OCI-LY1 (cell line): ENCODE data around the gene SRL.

ENCODE experiments used
- H2AFZ ChIP-seq: fragments of 200-600 bp; sonication (generic), shearing (Covaris generic); 2 replicates; pipeline ENCODE4 v1.6.0; 2014; ENCODE audit warnings: antibody characterized with exemption, mild to moderate bottlenecking, low read length
- H3F3A ChIP-seq: fragments of 200-600 bp; sonication (generic), shearing (Covaris generic); 2 replicates; pipeline ENCODE4 v1.6.0; 2014; ENCODE audit warnings: mild to moderate bottlenecking, antibody characterized with exemption, low read length, moderate library complexity; ENCODE audit not compliant: insufficient read depth
- H3K27ac ChIP-seq: fragments of 200-600 bp; sonication (generic); 2 replicates; pipeline ENCODE4 v1.5.1; 2014; ENCODE audit warnings: low read length, mixed run types, mild to moderate bottlenecking, low read depth; ENCODE audit not compliant: poor library complexity, severe bottlenecking
- H3K27me3 ChIP-seq: fragments of 200-600 bp; sonication (generic); 2 replicates; pipeline ENCODE4 v1.6.0; 2014; ENCODE audit warnings: antibody characterized with exemption, mild to moderate bottlenecking, low read length, moderate library complexity; ENCODE audit not compliant: insufficient read depth
- H3K36me3 ChIP-seq: fragments of 200-600 bp; sonication (generic); 2 replicates; pipeline ENCODE4 v1.6.1; 2014; ENCODE audit warnings: mild to moderate bottlenecking, antibody characterized with exemption, low read length, moderate library complexity, mixed read lengths; ENCODE audit not compliant: insufficient read depth
- H3K4me1 ChIP-seq: fragments of 200-600 bp; sonication (generic); 2 replicates; pipeline ENCODE4 v1.5.1; 2014; ENCODE audit warnings: mild to moderate bottlenecking, low read length, moderate library complexity; ENCODE audit not compliant: insufficient read depth, severe bottlenecking
- H3K4me2 ChIP-seq: fragments of 200-600 bp; sonication (generic), shearing (Covaris generic); 2 replicates; pipeline ENCODE4 v1.6.1; 2014; ENCODE audit warnings: low read length
- H3K4me3 ChIP-seq: fragments of 200-600 bp; sonication (generic); 2 replicates; pipeline ENCODE4 v1.5.1; 2014; ENCODE audit warnings: low read length, low read depth, mild to moderate bottlenecking, mixed read lengths; ENCODE audit not compliant: poor library complexity, severe bottlenecking
- H3K79me2 ChIP-seq: fragments of 200-600 bp; shearing (Covaris generic); 2 replicates; pipeline ENCODE4 v1.6.1; 2016; ENCODE audit warnings: mixed run types, low read length, mixed read lengths; ENCODE audit not compliant: insufficient read depth
- H3K9ac ChIP-seq: fragments of 200-600 bp; sonication (generic), shearing (Covaris generic); 2 replicates; pipeline ENCODE4 v1.6.1; 2014; ENCODE audit warnings: mild to moderate bottlenecking, low read length, mixed read lengths
- H3K9me2 ChIP-seq: fragments of 200-600 bp; sonication (generic), shearing (Covaris generic); 2 replicates; pipeline ENCODE4 v1.6.1; 2014; ENCODE audit warnings: low read depth, mild to moderate bottlenecking, low read length, mixed read lengths
- H3K9me3 ChIP-seq: fragments of 200-600 bp; shearing (Covaris generic); 2 replicates; pipeline ENCODE4 v1.6.1; 2014; ENCODE audit warnings: low read length, mixed read lengths
- H4K20me1 ChIP-seq: fragments of 200-600 bp; sonication (generic), shearing (Covaris generic); 2 replicates; pipeline ENCODE4 v1.6.0; 2016; ENCODE audit warnings: mild to moderate bottlenecking, low read length; ENCODE audit not compliant: insufficient read depth
- CTCF ChIP-seq: fragments of 200-600 bp; sonication (generic), shearing (Covaris generic); IDR thresholded peaks from 2 replicates; pipeline ENCODE4 v1.5.1; 2017; ENCODE audit warnings: mild to moderate bottlenecking, antibody characterized with exemption, low read length, moderate library complexity, mixed read lengths
- EZH2 ChIP-seq: fragments of 200-600 bp; sonication (generic), shearing (Covaris generic); IDR thresholded peaks from 2 replicates; pipeline ENCODE4 v1.8.0; 2017; ENCODE audit warnings: borderline replicate concordance, mixed run types, mild to moderate bottlenecking, antibody characterized with exemption, low read length, moderate library complexity, mixed read lengths

The SRL gene

GRCh38 chr16:4166821-4167220, 75.1 kb downstream of the SRL start:
- H3K4me2 ChIP-seq = no peak overlapping the region
- H3K4me3 ChIP-seq = no peak overlapping the region
- H3F3A ChIP-seq = no peaks in the 10 kb centered on the region
- no peaks in the 10 kb centered on the region for H3K9me2 ChIP-seq
- no peak overlapping the region for H3K9ac ChIP-seq
- H2AFZ ChIP-seq = no peak overlapping the region
- peaks cover 3% of the 10 kb centered on the region; the same call in 1 of the 2 replicates for H3K27me3 ChIP-seq
- no peaks in the 10 kb centered on the region for H3K9me3 ChIP-seq
- no peak overlapping the region for H3K27ac ChIP-seq
- H4K20me1 ChIP-seq = no peaks in the 10 kb centered on the region
- no peaks in the 10 kb centered on the region for H3K36me3 ChIP-seq
- no peak for TF ChIP-seq CTCF
- no peak for TF ChIP-seq EZH2
- no peaks in the 10 kb centered on the region for H3K4me1 ChIP-seq
- no peaks in the 10 kb centered on the region for H3K79me2 ChIP-seq

GRCh38 chr16:4160658-4161430, 81.0 kb downstream of the SRL start:
- no peaks in the 10 kb centered on the region for H3K79me2 ChIP-seq
- H2AFZ ChIP-seq = no peak overlapping the region
- no peaks in the 10 kb centered on the region for H3K27me3 ChIP-seq
- no peaks in the 10 kb centered on the region for H3K9me3 ChIP-seq
- no peaks in the 10 kb centered on the region for H4K20me1 ChIP-seq
- no peak overlapping the region for H3K4me2 ChIP-seq
- H3K9me2 ChIP-seq = no peaks in the 10 kb centered on the region
- no peak overlapping the region for H3K27ac ChIP-seq
- H3K9ac ChIP-seq = no peak overlapping the region
- TF ChIP-seq EZH2 (no peak), CTCF (no peak)
- H3K36me3 ChIP-seq = no peaks in the 10 kb centered on the region; the same call in 1 of the 2 replicates
- no peaks in the 10 kb centered on the region for H3F3A ChIP-seq
- H3K4me3 ChIP-seq = no peak overlapping the region
- H3K4me1 ChIP-seq = no peaks in the 10 kb centered on the region

DNA sequence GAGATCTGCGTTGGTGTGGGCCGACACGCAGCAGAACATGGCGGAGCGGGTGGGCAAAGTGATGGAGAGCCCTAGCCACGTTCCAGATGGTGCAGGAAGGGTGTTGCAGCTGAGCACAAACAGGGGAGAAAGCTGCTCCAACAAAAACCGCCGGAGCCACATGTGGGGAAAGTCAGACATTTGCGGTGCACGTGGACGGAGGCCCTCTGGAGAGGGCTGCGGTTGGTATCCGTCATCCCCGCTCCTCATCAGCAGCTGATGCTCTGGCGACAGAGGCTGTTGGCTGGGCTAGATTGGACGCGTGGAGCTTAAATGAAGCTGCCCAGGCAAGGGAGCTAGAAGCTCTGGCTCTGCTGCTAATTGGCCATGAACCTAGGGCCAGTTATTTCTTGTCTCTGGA, 82.2 kb downstream of the SRL start:
- H3K36me3 ChIP-seq = no peaks in the 10 kb centered on the region; the same call in 1 of the 2 replicates
- H3K27ac ChIP-seq = no peak overlapping the region
- TF ChIP-seq CTCF (no peak), EZH2 (no peak)
- no peaks in the 10 kb centered on the region for H3F3A ChIP-seq
- no peaks in the 10 kb centered on the region for H3K27me3 ChIP-seq
- H4K20me1 ChIP-seq = no peaks in the 10 kb centered on the region
- H3K4me2 ChIP-seq = no peak overlapping the region
- no peak overlapping the region for H3K4me3 ChIP-seq
- H2AFZ ChIP-seq = no peak overlapping the region
- H3K79me2 ChIP-seq = no peaks in the 10 kb centered on the region
- no peaks in the 10 kb centered on the region for H3K9me2 ChIP-seq
- no peaks in the 10 kb centered on the region for H3K4me1 ChIP-seq
- H3K9me3 ChIP-seq = no peaks in the 10 kb centered on the region
- no peak overlapping the region for H3K9ac ChIP-seq
